Karpas-422 (cell line): ENCODE measurements around the gene S100A7A. TPM values are rescaled to one million over a fixed set of nuclear protein-coding genes. Genes with fewer than 3 reads are reported as not detected.

Experiments
- DNase-seq: peaks from one replicate; pipeline ENCODE4 v3.0.0-alpha.2; 2015
- H2AFZ ChIP-seq: fragments of 200-600 bp; sonication (generic); 2 replicates; pipeline ENCODE4 v1.6.1; 2014; ENCODE audit warnings: antibody characterized with exemption, low read length, mixed read lengths
- H3K27ac ChIP-seq: fragments of 200-600 bp; sonication (generic); 2 replicates; pipeline ENCODE4 v1.5.1; 2014; ENCODE audit warnings: mild to moderate bottlenecking, low read length, moderate library complexity
- H3K27me3 ChIP-seq: fragments of 200-600 bp; sonication (generic); 2 replicates; pipeline ENCODE4 v1.6.1; 2014; ENCODE audit warnings: low read length, mixed read lengths
- H3K36me3 ChIP-seq: fragments of 200-600 bp; sonication (generic); 2 replicates; pipeline ENCODE4 v1.6.1; 2014; ENCODE audit warnings: low read length, mixed read lengths; ENCODE audit not compliant: insufficient read depth
- H3K4me1 ChIP-seq: fragments of 200-600 bp; sonication (generic); 2 replicates; pipeline ENCODE4 v1.6.1; 2014; ENCODE audit warnings: mild to moderate bottlenecking, low read length, mixed read lengths
- H3K4me2 ChIP-seq: fragments of 200-600 bp; sonication (generic); 2 replicates; pipeline ENCODE4 v1.6.1; 2014; ENCODE audit warnings: low read length, low read depth, mild to moderate bottlenecking; ENCODE audit not compliant: poor library complexity, severe bottlenecking
- H3K4me3 ChIP-seq: fragments of 200-600 bp; sonication (generic); 2 replicates; pipeline ENCODE4 v1.5.1; 2014; ENCODE audit warnings: mild to moderate bottlenecking, antibody characterized with exemption, low read length, mixed read lengths
- H3K79me2 ChIP-seq: fragments of 200-600 bp; sonication (generic); 2 replicates; pipeline ENCODE4 v1.6.1; 2014; ENCODE audit warnings: mild to moderate bottlenecking, low read length, mixed read lengths
- H3K9ac ChIP-seq: fragments of 200-600 bp; sonication (generic); 2 replicates; pipeline ENCODE4 v1.6.0; 2014; ENCODE audit warnings: low read length
- H3K9me2 ChIP-seq: fragments of 200-600 bp; sonication (generic), shearing (Covaris generic); replicated peaks from 2 replicates; pipeline ENCODE4 v1.6.0; 2014; ENCODE audit warnings: mild to moderate bottlenecking, low read length, moderate library complexity; ENCODE audit not compliant: insufficient read depth
- H3K9me3 ChIP-seq: fragments of 300-700, 200-600 bp; sonication (generic); 2 replicates; pipeline ENCODE4 v1.6.1; 2014; ENCODE audit warnings: low read length, mixed read lengths
- H4K20me1 ChIP-seq: fragments of 200-600 bp; sonication (generic); 2 replicates; pipeline ENCODE4 v1.6.1; 2014; ENCODE audit warnings: mild to moderate bottlenecking, antibody characterized with exemption, low read length, low read depth; ENCODE audit not compliant: insufficient read depth
- total RNA-seq: library from RNA; depleted of rRNA; stranded (reverse); fragments of >200 nt; shearing (Covaris generic); gene quantifications from 2 replicates; pipeline ENCODE4 v1.2.3, GENCODE V29; 2014; ENCODE audit warnings: low replicate concordance

S100A7A gene
- total RNA-seq, 1 experiment from 2014 or later: not detected

DNA sequence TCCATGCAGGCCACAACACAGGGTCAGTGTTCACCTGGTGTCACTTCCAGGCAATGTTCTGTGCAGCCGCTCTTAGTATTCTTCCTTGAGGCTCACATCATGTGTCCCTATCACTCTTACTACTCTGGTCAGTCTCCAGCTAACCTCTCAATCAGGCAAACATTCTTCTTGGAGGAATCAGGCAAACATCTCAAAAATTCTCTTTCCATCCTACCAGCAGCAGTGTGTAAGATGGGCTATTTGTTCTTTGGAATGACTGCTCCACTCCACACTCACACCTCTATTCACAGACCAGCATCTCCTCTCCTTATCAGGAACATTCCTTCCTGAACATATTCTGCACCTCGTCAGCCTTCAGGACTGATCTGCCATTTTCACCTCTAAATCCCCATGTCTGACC, 4.0 kb downstream of the S100A7A start:
- Histone ChIP-seq H3K9me3 (no peaks in the 10 kb centered on the region), H3K9ac (no peak overlapping the region), H3K4me3 (no peak overlapping the region), H3K79me2 (no peaks in the 10 kb centered on the region), H3K27me3 (no peaks in the 10 kb centered on the region), H3K9me2 (no peaks in the 10 kb centered on the region), H4K20me1 (no peaks in the 10 kb centered on the region), H3K4me2 (no peak overlapping the region), H2AFZ (no peak overlapping the region), H3K4me1 (no peaks in the 10 kb centered on the region), H3K36me3 (no peaks in the 10 kb centered on the region), H3K27ac (no peak overlapping the region)
- DNase-seq: no peak

DNA sequence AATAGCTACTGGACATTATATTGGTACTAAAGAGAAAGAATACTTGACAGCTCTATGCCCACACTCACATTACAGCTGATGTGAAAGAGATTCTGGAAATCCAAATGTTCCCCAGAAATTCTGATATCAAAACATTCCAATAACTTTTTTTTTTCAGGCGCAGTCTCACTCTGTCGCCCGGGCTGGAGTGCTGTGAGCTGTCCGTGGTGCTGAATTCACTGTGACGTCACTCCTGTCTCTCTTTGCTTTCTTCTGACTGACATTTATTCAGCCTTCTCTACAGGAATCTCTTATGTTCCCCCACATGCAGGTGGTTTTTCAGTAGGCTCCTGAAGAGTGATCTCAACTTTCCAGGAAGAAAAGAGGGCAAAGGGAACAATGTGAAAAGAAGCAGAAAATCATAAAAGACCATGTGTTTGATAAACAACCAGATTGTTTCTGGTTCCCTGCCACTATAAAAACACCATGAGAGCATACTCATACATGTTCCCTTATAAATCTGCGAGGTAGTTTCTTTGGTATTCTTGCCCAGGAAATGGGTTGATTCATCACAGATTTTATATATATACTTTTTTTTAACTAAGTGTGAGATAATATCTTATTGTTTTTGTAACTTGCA, 6.2 kb downstream of the S100A7A start:
- Histone ChIP-seq H3K79me2 (no peaks in the 10 kb centered on the region), H3K9ac (no peak overlapping the region)
- DNase-seq: peak; percentile 83

DNA sequence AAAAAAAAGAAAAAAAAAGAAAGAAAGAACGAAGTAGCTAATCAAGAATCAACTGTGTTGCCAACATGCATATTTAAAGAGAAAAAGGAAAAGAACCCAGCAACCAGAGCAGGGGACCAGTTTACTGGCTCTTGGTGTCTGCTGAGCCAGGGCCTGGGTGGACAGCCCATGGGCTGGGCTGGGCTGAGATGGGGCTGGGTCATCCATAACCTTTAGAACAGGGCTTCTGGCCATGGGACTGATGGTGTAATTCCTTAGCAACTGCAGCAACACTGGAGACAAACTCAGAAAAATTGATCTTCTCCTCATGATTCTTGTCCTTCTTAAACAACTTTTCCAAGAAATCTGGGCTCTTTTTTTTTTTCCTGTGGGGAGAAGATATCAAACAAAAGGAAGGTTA, 10.5 kb downstream of the S100A7A start:
- Histone ChIP-seq H3K9me3 (no peaks in the 10 kb centered on the region), H3K27me3 (no peaks in the 10 kb centered on the region), H3K4me1 (no peaks in the 10 kb centered on the region), H3K79me2 (no peaks in the 10 kb centered on the region), H3K9me2 (no peaks in the 10 kb centered on the region), H3K9ac (no peak overlapping the region), H3K36me3 (no peaks in the 10 kb centered on the region), H3K4me2 (no peak overlapping the region), H4K20me1 (no peaks in the 10 kb centered on the region), H3K27ac (no peak overlapping the region), H2AFZ (no peak overlapping the region), H3K4me3 (no peak overlapping the region)
- DNase-seq: no peak

More for the DNA sequence above, 6.2 kb downstream of the S100A7A start:
- no peaks in the 10 kb centered on the region for H3K4me1 ChIP-seq
- no peaks in the 10 kb centered on the region for H3K9me3 ChIP-seq
- H3K36me3 ChIP-seq: no peaks in the 10 kb centered on the region
- H3K27me3 ChIP-seq: no peaks in the 10 kb centered on the region
- no peaks in the 10 kb centered on the region for H4K20me1 ChIP-seq
- no peak overlapping the region for H3K4me3 ChIP-seq
- H3K9me2 ChIP-seq: no peaks in the 10 kb centered on the region
- no peak overlapping the region for H3K4me2 ChIP-seq
- H3K27ac ChIP-seq: no peak overlapping the region
- H2AFZ ChIP-seq: no peak overlapping the region

DNA sequence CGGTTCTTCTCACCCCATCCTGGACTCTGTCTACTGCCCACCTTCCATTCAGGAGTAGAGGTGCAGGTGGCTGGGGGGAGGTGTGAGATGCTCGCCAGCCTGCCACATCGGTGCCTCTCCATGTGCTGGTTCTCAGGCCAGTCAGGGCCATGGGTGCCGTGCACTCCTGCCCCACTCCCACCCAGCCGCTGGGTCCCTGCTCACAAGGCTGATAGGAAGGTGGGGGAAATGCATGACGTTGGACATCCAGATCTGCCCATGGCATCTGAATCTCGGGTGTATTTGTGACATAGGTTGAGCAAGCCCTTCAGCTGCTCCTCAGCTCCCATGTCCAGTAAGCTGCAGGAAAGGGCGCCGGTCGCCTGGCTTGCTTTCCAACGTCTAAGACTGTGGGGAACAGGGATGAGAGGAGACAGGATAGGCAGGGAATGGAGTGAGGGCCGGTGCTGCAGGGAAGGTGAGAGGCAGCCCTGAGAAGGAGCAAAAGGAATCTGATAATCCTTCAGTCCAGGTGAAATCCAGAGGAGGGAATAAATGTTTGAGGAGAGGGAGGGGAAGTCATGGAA, 11.8 kb downstream of the S100A7A start:
- no peaks in the 10 kb centered on the region for H3K9me2 ChIP-seq
- no peak for DNase-seq
- H3K79me2 ChIP-seq: no peaks in the 10 kb centered on the region
- H3K27ac ChIP-seq: no peak overlapping the region
- no peaks in the 10 kb centered on the region for H3K27me3 ChIP-seq
- no peaks in the 10 kb centered on the region for H3K36me3 ChIP-seq
- no peaks in the 10 kb centered on the region for H3K9me3 ChIP-seq
- H4K20me1 ChIP-seq: no peaks in the 10 kb centered on the region
- H2AFZ ChIP-seq: no peak overlapping the region
- no peak overlapping the region for H3K4me3 ChIP-seq
- no peak overlapping the region for H3K9ac ChIP-seq
- H3K4me2 ChIP-seq: no peak overlapping the region
- H3K4me1 ChIP-seq: no peaks in the 10 kb centered on the region

DNA sequence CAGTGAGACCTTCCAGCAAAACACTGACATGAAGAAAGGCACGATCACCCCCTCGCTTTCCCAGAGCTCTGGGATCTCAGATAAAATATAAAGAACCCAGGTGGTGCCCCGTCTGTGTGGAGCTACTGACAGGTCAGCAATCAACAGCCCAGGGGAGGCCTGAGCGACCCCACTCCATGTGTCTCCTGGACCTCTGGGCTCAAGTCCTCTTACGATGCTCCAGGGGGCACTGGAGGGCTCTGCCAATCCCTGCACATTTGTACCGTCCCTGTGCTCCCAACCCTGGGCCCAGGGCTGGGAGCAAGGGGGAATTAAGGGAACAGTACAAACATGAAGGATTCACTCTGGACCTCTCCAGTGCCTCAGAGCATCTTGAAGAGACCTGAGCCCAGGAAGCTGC, 12.5 kb downstream of the S100A7A start:
- Histone ChIP-seq H2AFZ (no peak overlapping the region), H3K4me2 (no peak overlapping the region), H3K79me2 (no peaks in the 10 kb centered on the region), H3K27ac (no peak overlapping the region), H3K4me1 (no peaks in the 10 kb centered on the region), H3K9ac (no peak overlapping the region), H4K20me1 (no peaks in the 10 kb centered on the region), H3K36me3 (no peaks in the 10 kb centered on the region), H3K4me3 (no peak overlapping the region), H3K9me2 (no peaks in the 10 kb centered on the region), H3K27me3 (no peaks in the 10 kb centered on the region), H3K9me3 (no peaks in the 10 kb centered on the region)
- DNase-seq: no peak

DNA sequence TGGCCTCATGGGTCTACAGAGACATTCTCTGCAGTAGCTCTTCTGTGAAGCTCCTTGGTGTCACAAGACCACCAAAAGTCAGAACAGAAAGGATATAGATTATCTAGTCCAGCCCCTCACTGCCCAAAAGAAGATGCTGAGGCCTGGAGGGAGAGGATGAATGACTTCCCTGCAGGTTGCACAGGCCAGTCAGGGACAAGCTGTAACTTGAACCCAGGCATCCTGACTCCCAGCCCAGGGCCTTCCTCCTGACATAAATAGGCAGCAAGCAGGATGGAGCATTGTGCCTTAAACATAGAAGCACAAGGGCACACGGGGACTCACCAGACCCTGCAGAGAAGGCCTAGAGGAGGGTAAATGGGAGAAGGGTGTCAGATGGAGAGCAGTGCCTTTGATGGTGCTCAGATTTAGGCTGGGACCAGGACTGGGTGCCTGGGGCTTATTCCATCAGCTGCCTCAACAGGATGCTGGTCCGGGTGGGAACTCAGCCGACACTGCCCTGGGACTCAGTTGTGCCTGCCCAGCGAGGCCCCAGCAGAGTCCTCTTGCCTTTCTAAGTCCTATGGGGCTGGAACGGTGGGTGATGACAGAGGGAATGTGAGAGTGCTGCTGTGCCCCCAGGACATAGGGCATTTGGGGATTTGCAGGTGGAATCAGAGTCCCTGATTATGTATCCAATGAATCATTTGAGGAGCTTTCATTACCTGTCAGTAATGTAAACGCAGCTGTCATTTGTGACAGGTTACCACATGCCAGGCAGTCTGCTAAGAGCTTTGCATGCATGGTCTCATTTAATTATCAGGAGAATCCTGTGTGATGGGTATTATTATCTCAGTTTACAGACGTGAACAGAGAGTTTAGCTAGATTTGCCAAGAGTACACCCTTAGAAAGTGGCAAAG, 13.2 kb downstream of the S100A7A start:
- no peaks in the 10 kb centered on the region for H3K79me2 ChIP-seq
- H3K36me3 ChIP-seq: no peaks in the 10 kb centered on the region
- no peak for DNase-seq
- H3K4me3 ChIP-seq: no peak overlapping the region
- no peaks in the 10 kb centered on the region for H4K20me1 ChIP-seq
- H3K27ac ChIP-seq: no peak overlapping the region
- no peaks in the 10 kb centered on the region for H3K4me1 ChIP-seq
- no peaks in the 10 kb centered on the region for H3K9me3 ChIP-seq
- H3K27me3 ChIP-seq: no peaks in the 10 kb centered on the region
- no peak overlapping the region for H3K4me2 ChIP-seq
- no peaks in the 10 kb centered on the region for H3K9me2 ChIP-seq
- no peak overlapping the region for H2AFZ ChIP-seq
- no peak overlapping the region for H3K9ac ChIP-seq

DNA sequence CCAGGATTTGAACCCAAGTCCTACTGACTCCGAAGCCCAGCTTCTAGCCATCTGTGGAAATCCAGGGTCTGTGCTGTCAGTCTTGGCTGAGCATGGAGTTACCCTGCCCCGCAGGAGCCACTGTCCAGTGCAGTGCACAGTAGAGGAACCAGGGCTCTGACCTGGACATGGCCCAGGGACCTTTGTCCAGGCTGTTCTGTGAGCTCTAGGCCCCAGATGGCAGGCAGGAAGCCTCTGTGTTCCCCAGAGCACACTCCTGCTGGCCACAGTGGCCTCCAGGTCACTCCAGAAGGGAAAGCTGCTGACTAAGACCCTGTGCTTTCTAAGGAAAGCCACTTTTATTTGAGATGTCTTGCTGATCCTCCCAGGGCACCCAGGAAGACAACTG, 13.8 kb downstream of the S100A7A start:
- H3K9ac ChIP-seq: no peak overlapping the region
- H3K36me3 ChIP-seq: no peaks in the 10 kb centered on the region

DNA sequence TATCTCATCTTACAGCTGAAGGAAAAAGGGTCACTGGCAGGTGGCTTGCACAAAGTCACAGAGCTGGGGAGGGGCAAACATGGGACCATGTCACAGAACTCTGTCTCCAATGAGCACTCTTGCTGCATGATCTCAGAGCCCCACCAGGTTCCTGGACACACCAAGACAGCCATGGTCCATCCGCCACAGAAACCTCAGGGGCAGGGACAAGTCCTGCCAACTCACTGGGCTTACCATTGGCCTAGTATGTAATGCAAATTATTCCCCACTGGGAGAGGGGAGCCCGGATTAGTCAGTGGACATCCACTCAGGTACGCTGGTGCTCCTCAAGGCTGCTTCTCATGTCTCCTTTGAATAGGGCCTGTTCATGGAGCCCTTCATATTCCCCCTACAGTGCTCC, 14.2 kb downstream of the S100A7A start:
- Histone ChIP-seq H3K36me3 (no peaks in the 10 kb centered on the region), H3K4me3 (no peak overlapping the region), H3K27ac (no peak overlapping the region), H2AFZ (no peak overlapping the region), H3K9ac (no peak overlapping the region), H3K4me1 (no peaks in the 10 kb centered on the region), H3K9me2 (no peaks in the 10 kb centered on the region), H3K27me3 (no peaks in the 10 kb centered on the region), H3K9me3 (no peaks in the 10 kb centered on the region), H3K4me2 (no peak overlapping the region), H4K20me1 (no peaks in the 10 kb centered on the region), H3K79me2 (no peaks in the 10 kb centered on the region)
- DNase-seq: no peak

More for the DNA sequence above, 13.8 kb downstream of the S100A7A start:
- Histone ChIP-seq H3K4me2 (no peak overlapping the region), H3K27me3 (no peaks in the 10 kb centered on the region), H3K9me3 (no peaks in the 10 kb centered on the region), H3K27ac (no peak overlapping the region), H3K79me2 (no peaks in the 10 kb centered on the region), H2AFZ (no peak overlapping the region), H3K4me3 (no peak overlapping the region), H3K4me1 (no peaks in the 10 kb centered on the region), H4K20me1 (no peaks in the 10 kb centered on the region), H3K9me2 (no peaks in the 10 kb centered on the region)
- no peak for DNase-seq
